Esophagus muscularis mucosa (tissue), 4 donors: ENCODE measurements around the gene MARCHF4. TPM values are rescaled to one million over a fixed set of nuclear protein-coding genes. Genes with fewer than 3 reads are reported as not detected.
A peak's percentile ranks its signal among the peaks of the same experiment; 100 is the strongest.

ENCODE experiments used
- DNase-seq: peaks from one replicate; pipeline ENCODE4 v3.0.0-alpha.2; 2017; ENCODE audit errors: extremely low spot score
- H3K27ac ChIP-seq, 4 donors: fragments of 200-600 bp; sonication (generic); replicated peaks in 1 of 4; 1 replicate in 3 of 4; 2 replicates in 1 of 4; pipeline ENCODE4 v1.5.1; 2016 to 2019; ENCODE audit warnings: mild to moderate bottlenecking in 1 of 4
- H3K27me3 ChIP-seq, 4 donors: fragments of 200-600 bp; sonication (generic); one replicate each; pipeline versions ENCODE4 v1.5.1 to v1.6.0; 2016 to 2019
- H3K36me3 ChIP-seq, 4 donors: fragments of 200-600 bp; sonication (generic); one replicate each; pipeline ENCODE4 v1.5.1; 2016 to 2019
- H3K4me1 ChIP-seq, 4 donors: fragments of 200-600 bp; sonication (generic); one replicate each; pipeline ENCODE4 v1.5.1; 2016 to 2019
- H3K4me3 ChIP-seq, 4 donors: fragments of 200-600 bp; sonication (generic); 1 replicate in 2 of 4; 2 replicates in 2 of 4; pipeline ENCODE4 v1.5.1; 2016 to 2019; ENCODE audit warnings: mild to moderate bottlenecking in 4 of 4, moderate library complexity in 1 of 4
- H3K9me3 ChIP-seq, 4 donors: fragments of 200-600 bp; sonication (generic); 1 replicate in 3 of 4; 2 replicates in 1 of 4; pipeline ENCODE4 v1.5.1; 2016 to 2019
- CTCF ChIP-seq, 3 experiments: fragments of 200-600 bp in 2 of 3; fragments of 450-650 bp in 1 of 3; sonication (generic) in 2 of 3; IDR thresholded peaks; one replicate each; pipeline ENCODE4 v1.5.1; 2017 to 2019; ENCODE audit warnings: antibody characterized with exemption in 3 of 3, mild to moderate bottlenecking in 2 of 3, moderate library complexity in 1 of 3
- EP300 ChIP-seq: sonication (generic); formaldehyde crosslinking; IDR thresholded peaks from one replicate; pipeline ENCODE4 v1.6.1; 2017; ENCODE audit warnings: antibody characterized with exemption
- POLR2A ChIP-seq: fragments of 450-650 bp; IDR thresholded peaks from one replicate; pipeline ENCODE4 v1.6.1; 2017; ENCODE audit warnings: antibody characterized with exemption, moderate library complexity, mild to moderate bottlenecking, low read depth
- POLR2AphosphoS5 ChIP-seq, 2 donors: sonication (generic); formaldehyde crosslinking; IDR thresholded peaks; one replicate each; pipeline ENCODE4 v1.6.1; 2017; ENCODE audit warnings: antibody characterized with exemption in 2 of 2
- WGBS: methylation state at CpG from one replicate; pipeline ENCODE4 v1.1.5; 2018; 5-methylcytosine and 5-hydroxymethylcytosine counted together
- intact Hi-C: fragments of 100-400 bp; cut with DNase I; formaldehyde crosslinking; loops from one replicate; pipeline ENCODE4 v1.15.1; 2023
- total RNA-seq, 4 donors: library from RNA; depleted of rRNA; stranded (reverse); fragments of >200 nt; gene quantifications; one replicate each; pipeline versions ENCODE4 v1.1.0 to v1.2.1, GENCODE V29; 2016

Gene MARCHF4
- not detected for total RNA-seq

- no peaks in the 10 kb centered on the region for H3K9me3 ChIP-seq
- TF ChIP-seq CTCF (IDR thresholded peaks at IDR 0.05) (no peak), POLR2A (no peak), POLR2AphosphoS5 (IDR thresholded peaks at IDR 0.05) (peak in 1 of 2 donors; percentile 52), EP300 (no peak)
- peak within 1 kb of the TSS; percentile 8 to 39 (median 26) for H3K4me3 ChIP-seq
- no peak for DNase-seq
- intact Hi-C loops = no loop called here
- peaks cover 7 to 79% (median 29%) of the 10 kb centered on the region in 4 donors for H3K27me3 ChIP-seq
- no peak within 1 kb of the TSS for H3K27ac ChIP-seq
- no peaks in the 10 kb centered on the region for H3K36me3 ChIP-seq
- 2% methylated on average over 52 of the region's 60 CpGs for WGBS
- H3K4me1 ChIP-seq = peaks cover 15 to 19% (median 17%) of the 10 kb centered on the region in 4 donors
Measured at GRCh38 chr2:216371721-216372702, at the start of gene MARCHF4. TSS of gene MARCHF4 (minus strand) at chr2:216372483. CDS start at chr2:216370260, 2,223 bp downstream.

DNA sequence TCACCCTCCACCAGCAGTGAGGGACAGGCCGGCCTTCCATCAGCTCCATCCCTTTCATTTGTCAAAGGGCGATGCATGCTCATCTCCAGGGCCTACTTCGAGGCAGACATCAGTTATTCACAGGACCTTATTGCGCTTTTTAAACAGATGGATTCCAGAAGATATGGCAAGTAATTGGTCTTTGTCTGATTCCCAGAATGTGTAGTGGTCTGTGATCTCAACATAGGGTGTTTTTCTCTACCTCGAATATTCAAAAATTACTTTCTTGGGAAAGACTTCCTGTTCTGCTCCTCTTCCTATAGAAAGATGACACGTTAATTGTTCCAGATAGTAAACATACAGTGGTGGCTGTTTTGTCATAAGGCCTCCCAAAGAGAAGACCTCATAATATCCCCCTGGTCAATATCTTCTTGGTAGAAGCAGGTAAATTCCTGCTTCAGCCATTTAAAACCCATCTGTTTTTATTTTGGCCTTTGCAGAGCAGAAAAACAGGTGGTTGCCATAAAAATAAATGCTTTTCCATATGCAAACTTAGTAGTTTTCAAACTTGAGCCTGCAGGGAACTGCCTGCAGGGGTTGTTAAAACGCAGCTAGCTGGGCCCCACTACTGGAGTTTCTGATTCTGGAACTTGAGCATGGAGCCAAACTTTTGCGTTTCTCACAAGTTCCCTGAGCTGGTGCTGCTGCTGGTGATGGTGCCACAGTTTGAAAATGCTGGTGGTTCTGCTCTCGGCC lies 48.3 kb upstream of the MARCHF4 start:
- no peaks in the 10 kb centered on the region for H3K4me1 ChIP-seq
- H3K4me3 ChIP-seq = no peak overlapping the region
- no peak overlapping the region for H3K27ac ChIP-seq
- peaks cover 62 to 92% (median 82%) of the 10 kb centered on the region in 4 donors for H3K36me3 ChIP-seq
- DNase-seq = no peak
- TF ChIP-seq EP300 (no peak), POLR2AphosphoS5 (IDR thresholded peaks at IDR 0.05) (no peak), CTCF (IDR thresholded peaks at IDR 0.05) (no peak), POLR2A (no peak)
- H3K27me3 ChIP-seq = no peaks in the 10 kb centered on the region
- intact Hi-C loops = no loop called here
- WGBS = 91% methylated on average over 9 of the region's 9 CpGs
- no peaks in the 10 kb centered on the region for H3K9me3 ChIP-seq

GRCh38 chr2:216418981-216419380 lies 46.7 kb upstream of the MARCHF4 start:
- TF ChIP-seq POLR2AphosphoS5 (IDR thresholded peaks at IDR 0.05) (no peak), EP300 (no peak), POLR2A (no peak), CTCF (IDR thresholded peaks at IDR 0.05) (no peak)
- Histone ChIP-seq H3K9me3 (no peaks in the 10 kb centered on the region), H3K27ac (no peak overlapping the region), H3K4me1 (no peaks in the 10 kb centered on the region), H3K4me3 (no peak overlapping the region), H3K36me3 (peaks cover 48 to 87% (median 75%) of the 10 kb centered on the region in 4 donors), H3K27me3 (no peaks in the 10 kb centered on the region)
- no peak for DNase-seq
- intact Hi-C loops = no loop called here
- 54% methylated on average over 1 of the region's 1 CpG for WGBS

DNA sequence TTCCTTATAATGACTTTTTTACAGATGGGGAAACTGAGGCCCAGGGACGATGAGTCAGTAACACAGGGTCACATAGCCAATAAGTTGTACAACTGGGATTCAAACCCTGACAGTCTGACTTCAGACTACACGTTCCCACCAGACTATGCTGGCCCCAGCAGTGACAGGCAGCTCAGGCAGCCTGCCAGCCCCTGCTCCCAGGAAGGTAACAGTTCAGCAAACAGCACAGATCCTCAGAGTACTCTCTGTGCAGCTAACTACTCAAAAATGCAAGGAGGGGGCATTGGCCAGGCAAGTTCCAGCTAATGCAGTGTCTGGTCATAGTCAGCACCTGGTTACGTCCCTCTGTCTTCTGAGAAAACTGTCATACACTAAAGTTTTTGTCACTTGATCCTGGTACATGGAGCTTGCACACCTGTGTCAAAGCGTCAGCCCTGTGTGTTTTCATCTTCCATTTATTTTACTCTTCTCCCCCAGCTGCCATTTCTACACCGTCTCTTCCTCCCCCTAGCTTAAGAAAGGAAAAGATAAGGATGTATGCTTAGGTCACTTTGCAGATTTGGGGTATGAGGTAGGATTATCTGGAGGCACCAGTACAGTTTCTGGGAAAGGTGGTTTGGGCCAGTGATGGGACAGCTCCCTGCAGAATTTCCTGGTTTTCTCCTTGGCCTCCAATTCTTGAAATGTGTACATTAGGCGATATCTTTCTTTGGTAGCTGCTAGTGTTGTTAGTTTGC lies 44.5 kb upstream of the MARCHF4 start:
- Histone ChIP-seq H3K27ac (no peak overlapping the region), H3K27me3 (no peaks in the 10 kb centered on the region), H3K4me3 (no peak overlapping the region), H3K9me3 (no peaks in the 10 kb centered on the region), H3K36me3 (peaks cover 28 to 65% (median 53%) of the 10 kb centered on the region in 4 donors), H3K4me1 (peaks cover 0 to 14% (median 10%) of the 10 kb centered on the region in 4 donors)
- TF ChIP-seq POLR2A (no peak), EP300 (no peak), CTCF (IDR thresholded peaks at IDR 0.05) (no peak), POLR2AphosphoS5 (IDR thresholded peaks at IDR 0.05) (no peak)
- intact Hi-C loops = no loop called here
- no peak for DNase-seq
- WGBS = 91% methylated on average over 6 of the region's 6 CpGs
